ENCODE measurements around the gene SND1. TPM values are rescaled to one million over a fixed set of nuclear protein-coding genes. Genes with fewer than 3 reads are reported as not detected.
A peak's percentile ranks its signal among the peaks of the same experiment; 100 is the strongest.

Gene SND1
- polyA plus RNA-seq, 3 donors, result 46.5 to 97.3 (median 79.8) TPM

DNA sequence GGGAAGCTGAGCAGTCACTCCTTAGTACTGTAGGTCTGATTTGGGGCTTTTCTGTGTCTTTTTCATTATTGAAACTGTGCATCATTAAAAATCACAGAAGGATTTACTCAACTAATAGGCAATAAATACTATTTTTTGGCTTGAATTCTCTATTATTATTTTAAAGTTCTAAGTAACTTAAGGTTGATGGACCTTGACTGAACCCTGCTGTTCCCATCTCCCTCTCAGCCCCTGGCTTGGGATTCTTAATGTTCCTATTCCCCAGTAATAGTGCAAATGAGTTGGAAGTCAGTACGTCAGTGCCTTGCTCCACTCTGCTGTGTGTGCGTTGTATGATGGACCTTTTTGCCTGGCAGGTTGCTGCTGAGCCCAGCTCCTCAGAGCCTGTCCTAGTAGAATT, 166.3 kb downstream of the SND1 start:
- no peaks in the 10 kb centered on the region for H3K9me3 ChIP-seq (replicated peaks in 1 of 2; ENCODE audit: control insufficient read depth in 1 of 2, insufficient read depth in 1 of 2, low read length in 2 of 2)
- peaks cover 63% of the 10 kb centered on the region for H4K20me1 ChIP-seq (ENCODE audit: insufficient read depth, low read length)
- TF ChIP-seq, protein P1, sequence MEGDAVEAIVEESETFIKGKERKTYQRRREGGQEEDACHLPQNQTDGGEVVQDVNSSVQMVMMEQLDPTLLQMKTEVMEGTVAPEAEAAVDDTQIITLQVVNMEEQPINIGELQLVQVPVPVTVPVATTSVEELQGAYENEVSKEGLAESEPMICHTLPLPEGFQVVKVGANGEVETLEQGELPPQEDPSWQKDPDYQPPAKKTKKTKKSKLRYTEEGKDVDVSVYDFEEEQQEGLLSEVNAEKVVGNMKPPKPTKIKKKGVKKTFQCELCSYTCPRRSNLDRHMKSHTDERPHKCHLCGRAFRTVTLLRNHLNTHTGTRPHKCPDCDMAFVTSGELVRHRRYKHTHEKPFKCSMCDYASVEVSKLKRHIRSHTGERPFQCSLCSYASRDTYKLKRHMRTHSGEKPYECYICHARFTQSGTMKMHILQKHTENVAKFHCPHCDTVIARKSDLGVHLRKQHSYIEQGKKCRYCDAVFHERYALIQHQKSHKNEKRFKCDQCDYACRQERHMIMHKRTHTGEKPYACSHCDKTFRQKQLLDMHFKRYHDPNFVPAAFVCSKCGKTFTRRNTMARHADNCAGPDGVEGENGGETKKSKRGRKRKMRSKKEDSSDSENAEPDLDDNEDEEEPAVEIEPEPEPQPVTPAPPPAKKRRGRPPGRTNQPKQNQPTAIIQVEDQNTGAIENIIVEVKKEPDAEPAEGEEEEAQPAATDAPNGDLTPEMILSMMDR (IDR thresholded peaks at IDR 0.05), result no peak
- Mint-ChIP-seq H3K4me3 (no peak overlapping the region), H3K4me1 (peaks cover 44% of the 10 kb centered on the region), H3K36me3 (peaks cover 11 to 32% of the 10 kb centered on the region in 2 donors), H3K9me3 (no peaks in the 10 kb centered on the region), H3K27me3 (ENCODE audit: low read depth in 3 of 3) (peaks cover 0 to 2% (median 0%) of the 10 kb centered on the region in 3 donors), H3K27ac (peak overlapping the region in 1 of 7 donors; percentile 20)
- H3K4me3 ChIP-seq (replicated peaks in 1 of 3; ENCODE audit: low read depth in 2 of 3, low read length in 3 of 3), result no peak overlapping the region
- H3K27me3 ChIP-seq (ENCODE audit: control insufficient read depth in 2 of 2, insufficient read depth in 2 of 2, low read length in 2 of 2), result no peaks in the 10 kb centered on the region
- no peak overlapping the region for H3K4me2 ChIP-seq (replicated peaks; ENCODE audit: extremely low read depth, low read length, poor library complexity, severe bottlenecking)
- peaks cover 83% of the 10 kb centered on the region for H3K79me2 ChIP-seq (ENCODE audit: insufficient read depth, low read length)
- H3K4me1 ChIP-seq (ENCODE audit: control insufficient read depth in 1 of 2, insufficient read depth in 2 of 2, low read length in 2 of 2), result peaks cover 19 to 21% of the 10 kb centered on the region in 2 donors
- no peak for DNase-seq
- peaks cover 0 to under 1% of the 10 kb centered on the region in 2 donors for H3K36me3 ChIP-seq (replicated peaks in 1 of 2; ENCODE audit: control insufficient read depth in 1 of 2, insufficient read depth in 2 of 2, low read length in 2 of 2)
- intact Hi-C loops (cut with micrococcal nuclease), result loop anchor here in 1 of 2 donors (10.0 kb wide), 1 partner anchor 56 kb away; no protein-coding TSS in a partner anchor
- no peak overlapping the region for H3K27ac ChIP-seq (ENCODE audit: low read depth in 1 of 2, low read length in 2 of 2)
- no peak overlapping the region for H3K9ac ChIP-seq (ENCODE audit: insufficient read depth, low read length, poor library complexity, severe bottlenecking)
- 100% methylated on average over 1 of the region's 2 CpGs for WGBS (ENCODE audit: insufficient coverage)
- H2AFZ ChIP-seq (ENCODE audit: insufficient read depth, low read depth, low read length, poor library complexity, severe bottlenecking), result no peak overlapping the region

DNA sequence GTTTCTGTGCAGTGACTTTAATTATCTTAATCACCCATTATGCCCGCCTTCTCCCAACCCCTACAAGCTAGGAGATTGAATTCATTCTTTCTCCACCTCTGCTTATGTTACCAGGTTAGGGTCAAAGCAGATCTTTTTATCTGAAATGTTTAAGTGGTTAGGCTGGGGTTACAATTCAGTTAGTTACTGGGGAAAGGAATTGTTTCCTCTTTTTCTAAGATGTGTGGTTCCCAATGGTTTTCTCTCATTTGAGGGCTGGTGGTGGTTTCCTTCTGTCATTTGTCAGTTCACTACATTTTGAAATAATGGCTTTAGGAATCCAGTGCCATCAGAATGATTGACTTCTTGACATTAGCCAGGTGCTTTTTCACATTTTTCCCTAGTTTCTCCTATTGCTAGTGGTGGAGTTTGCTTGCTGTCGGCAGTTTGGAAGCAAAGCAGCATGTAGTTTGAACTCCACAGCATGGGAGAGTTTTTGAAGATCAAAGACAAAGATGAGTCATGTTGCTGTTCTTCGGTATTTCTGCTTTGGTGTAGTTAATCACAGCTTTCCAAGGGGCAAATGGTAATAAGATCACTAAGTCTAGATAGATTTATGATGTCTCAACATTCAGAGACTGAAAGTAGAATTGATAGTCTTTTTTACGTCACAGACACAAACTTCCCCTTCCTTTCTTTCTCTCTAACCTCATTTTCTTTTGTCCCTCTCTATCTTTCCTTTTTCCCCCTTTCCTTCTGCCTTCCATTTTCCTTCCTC, 168.2 kb downstream of the SND1 start:
- Histone ChIP-seq H3K4me2 (replicated peaks; ENCODE audit: extremely low read depth, low read length, poor library complexity, severe bottlenecking) (peak overlapping the region; percentile 42), H3K36me3 (replicated peaks in 1 of 2; ENCODE audit: control insufficient read depth in 1 of 2, insufficient read depth in 2 of 2, low read length in 2 of 2) (no peaks in the 10 kb centered on the region), H4K20me1 (ENCODE audit: insufficient read depth, low read length) (peaks cover 44% of the 10 kb centered on the region), H3K4me3 (replicated peaks in 1 of 3; ENCODE audit: low read depth in 2 of 3, low read length in 3 of 3) (peak overlapping the region in 2 of 3 experiments; percentile 5 to 18), H2AFZ (ENCODE audit: insufficient read depth, low read depth, low read length, poor library complexity, severe bottlenecking) (no peak overlapping the region), H3K9me3 (replicated peaks in 1 of 2; ENCODE audit: control insufficient read depth in 1 of 2, insufficient read depth in 1 of 2, low read length in 2 of 2) (no peaks in the 10 kb centered on the region), H3K4me1 (ENCODE audit: control insufficient read depth in 1 of 2, insufficient read depth in 2 of 2, low read length in 2 of 2) (peaks cover 19 to 21% of the 10 kb centered on the region in 2 donors), H3K27ac (ENCODE audit: low read depth in 1 of 2, low read length in 2 of 2) (peak overlapping the region in 1 of 2 donors; percentile 82), H3K9ac (ENCODE audit: insufficient read depth, low read length, poor library complexity, severe bottlenecking) (no peak overlapping the region), H3K79me2 (ENCODE audit: insufficient read depth, low read length) (peaks cover 84% of the 10 kb centered on the region), H3K27me3 (ENCODE audit: control insufficient read depth in 2 of 2, insufficient read depth in 2 of 2, low read length in 2 of 2) (no peaks in the 10 kb centered on the region)
- intact Hi-C loops (cut with micrococcal nuclease), result loop anchor here in 1 of 2 donors (10.0 kb wide), 1 partner anchor 55 kb away; no protein-coding TSS in a partner anchor
- peaks cover 47% of the 10 kb centered on the region for H3K4me1 Mint-ChIP-seq
- H3K27ac Mint-ChIP-seq, result peak overlapping the region; percentile 83 to 93 (median 87)
- no peaks in the 10 kb centered on the region for H3K9me3 Mint-ChIP-seq
- no CpG with 5 or more reads among the region's 4 CpGs for WGBS (ENCODE audit: insufficient coverage)
- H3K36me3 Mint-ChIP-seq, result peaks cover 10 to 26% of the 10 kb centered on the region in 2 donors
- DNase-seq, result peak; percentile 34 to 74 (median 39)
- peak overlapping the region; percentile 45 to 50 for H3K4me3 Mint-ChIP-seq
- peaks cover 0 to 2% (median 0%) of the 10 kb centered on the region in 3 donors for H3K27me3 Mint-ChIP-seq (ENCODE audit: low read depth in 3 of 3)
- TF ChIP-seq, protein P1 (IDR thresholded peaks at IDR 0.05), result no peak

Data from CD14-positive monocyte (primary cell).